ENCODE results near the gene CCNJL.

The CCNJL gene

DNA sequence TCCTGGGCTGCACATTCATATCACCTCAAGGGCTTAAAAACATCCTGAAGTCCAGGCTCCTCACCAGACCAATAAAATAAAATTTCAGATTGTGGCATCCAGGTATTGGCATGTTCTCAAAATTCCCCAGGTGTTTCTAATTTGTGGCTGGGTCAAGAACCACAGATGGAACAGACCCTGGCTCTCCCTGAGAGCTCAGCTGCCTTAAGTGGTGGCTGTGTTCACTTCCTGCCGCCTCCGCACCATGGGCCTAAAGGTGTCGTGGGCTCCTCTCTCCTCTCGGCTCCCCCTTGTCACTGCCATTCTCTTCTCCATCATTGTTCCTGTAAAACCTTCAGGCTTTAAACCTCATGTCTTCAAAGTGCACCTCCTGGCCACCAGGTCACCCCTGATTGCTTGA is 17.8 kb upstream of the CCNJL start:
- no peak for DNase-seq

DNA sequence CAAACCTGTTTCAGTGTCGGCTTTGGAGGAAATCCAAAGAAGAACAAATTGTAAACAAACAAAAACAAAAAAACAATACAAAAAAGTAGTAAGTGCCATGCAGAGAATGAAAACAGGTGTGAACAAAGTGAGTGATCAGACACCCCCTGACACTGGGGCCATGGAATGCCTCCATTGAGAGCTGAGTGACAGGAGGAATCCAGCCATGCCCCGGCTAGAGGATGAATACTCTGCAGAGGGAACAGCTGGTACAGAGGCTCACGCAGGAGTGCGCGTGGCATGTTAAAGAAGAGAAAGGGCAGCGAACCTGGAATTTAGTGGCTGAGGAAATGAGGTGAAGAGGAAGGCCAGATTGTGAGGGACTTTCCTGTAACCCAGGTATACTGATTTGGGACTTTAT is 15.5 kb upstream of the CCNJL start:
- no peak for DNase-seq

DNA sequence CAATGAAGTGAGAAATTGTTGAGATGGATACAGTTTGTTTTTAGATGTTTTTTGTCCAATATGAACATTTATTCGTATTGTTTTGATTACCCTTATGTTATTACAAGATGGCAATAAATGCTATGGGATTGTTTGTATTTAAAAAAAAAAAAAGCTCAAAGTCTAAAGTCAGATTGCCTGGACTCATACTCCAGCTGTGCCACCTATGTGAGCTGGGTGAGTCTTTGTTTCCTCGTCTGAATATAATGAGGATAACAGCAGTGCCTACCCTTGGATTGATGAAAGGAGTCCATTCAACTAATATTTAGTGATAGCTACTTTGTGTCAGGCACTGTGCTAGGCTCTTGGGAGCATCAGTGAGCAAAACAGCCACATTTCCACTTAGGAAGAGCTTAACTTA is 14.6 kb upstream of the CCNJL start:
- DNase-seq, result no peak

DNA sequence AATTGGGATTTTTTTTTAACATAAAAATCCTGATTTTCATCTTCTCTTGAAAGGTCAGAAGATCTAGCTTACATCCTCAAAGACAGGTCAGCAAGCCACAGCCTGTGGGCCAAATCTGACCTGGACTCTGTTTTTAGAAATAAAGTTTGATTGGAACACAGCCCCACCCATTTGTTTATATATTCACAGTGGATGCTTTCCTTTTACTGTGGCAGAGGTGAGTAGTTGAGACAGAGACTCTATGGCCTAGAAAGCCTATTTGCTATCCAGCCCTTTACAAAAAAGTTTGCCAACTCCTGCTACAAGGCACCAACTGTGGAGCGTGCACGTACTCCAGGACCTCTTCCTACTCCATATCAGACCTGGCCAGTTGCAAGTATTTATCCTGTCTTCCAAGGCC is 13.4 kb upstream of the CCNJL start:
- DNase-seq, result no peak

GRCh38 chr5:160324886-160325285 is 12.5 kb upstream of the CCNJL start:
- DNase-seq, result no peak

GRCh38 chr5:160318409-160318808 is 6.0 kb upstream of the CCNJL start:
- DNase-seq, result no peak

- no peak for DNase-seq
These were observed 5.1 kb upstream of the CCNJL start for GRCh38 chr5:160317434-160317833.

DNA sequence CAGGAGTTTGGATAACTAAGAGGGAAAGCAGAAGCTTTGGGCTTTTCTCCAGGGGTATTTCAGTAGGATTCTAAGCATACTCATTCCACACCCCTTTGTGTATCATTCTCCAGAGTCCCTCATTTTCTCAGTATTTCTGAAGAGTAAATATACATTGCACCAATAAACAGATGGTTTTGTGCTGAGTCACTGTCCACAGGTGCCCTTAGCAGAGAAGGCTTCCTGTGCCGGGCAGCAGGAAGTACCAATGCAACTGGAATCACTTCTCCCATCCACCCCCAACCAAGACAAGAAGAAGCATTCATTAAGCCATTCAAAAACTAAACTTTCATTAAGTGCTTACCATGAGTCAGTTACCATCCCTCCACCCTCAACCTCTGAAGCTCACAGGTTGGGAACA is 3.6 kb upstream of the CCNJL start:
- DNase-seq, result no peak

GRCh38 chr5:160312960-160313727 is 780 bp upstream of the CCNJL start:
- DNase-seq, result no peak

DNA sequence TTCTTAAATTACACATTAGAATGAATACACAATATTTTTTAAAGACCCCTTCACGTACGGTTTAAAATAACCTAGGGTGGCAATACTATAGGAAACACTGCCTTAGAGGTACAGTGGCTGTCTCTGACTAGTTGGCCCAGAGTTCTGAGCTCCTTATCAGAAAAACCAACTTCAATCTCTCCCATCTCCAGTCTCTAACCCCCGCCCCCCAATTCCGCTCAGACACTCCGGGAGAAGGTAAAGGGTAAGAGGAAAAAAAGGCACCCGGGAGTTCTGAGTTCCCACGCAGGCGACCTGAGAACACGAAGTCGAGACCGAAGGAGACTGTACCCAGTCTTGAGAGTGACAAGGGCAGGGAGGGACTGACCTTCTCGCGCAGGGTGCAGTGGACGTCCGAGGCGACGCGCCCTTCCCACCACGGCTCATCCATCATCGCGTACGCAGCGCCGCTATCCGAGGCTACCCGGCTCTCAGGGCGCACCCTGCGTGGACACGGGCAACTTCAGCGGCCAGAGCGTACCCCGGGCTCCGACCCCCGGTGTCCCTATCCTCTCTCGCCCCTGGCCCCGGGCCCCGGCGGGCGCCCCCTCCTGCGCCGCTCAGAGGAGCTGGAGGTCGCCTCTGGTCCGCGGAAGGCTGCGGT is 752 bp downstream of the CCNJL start:
- no peak for DNase-seq

DNA sequence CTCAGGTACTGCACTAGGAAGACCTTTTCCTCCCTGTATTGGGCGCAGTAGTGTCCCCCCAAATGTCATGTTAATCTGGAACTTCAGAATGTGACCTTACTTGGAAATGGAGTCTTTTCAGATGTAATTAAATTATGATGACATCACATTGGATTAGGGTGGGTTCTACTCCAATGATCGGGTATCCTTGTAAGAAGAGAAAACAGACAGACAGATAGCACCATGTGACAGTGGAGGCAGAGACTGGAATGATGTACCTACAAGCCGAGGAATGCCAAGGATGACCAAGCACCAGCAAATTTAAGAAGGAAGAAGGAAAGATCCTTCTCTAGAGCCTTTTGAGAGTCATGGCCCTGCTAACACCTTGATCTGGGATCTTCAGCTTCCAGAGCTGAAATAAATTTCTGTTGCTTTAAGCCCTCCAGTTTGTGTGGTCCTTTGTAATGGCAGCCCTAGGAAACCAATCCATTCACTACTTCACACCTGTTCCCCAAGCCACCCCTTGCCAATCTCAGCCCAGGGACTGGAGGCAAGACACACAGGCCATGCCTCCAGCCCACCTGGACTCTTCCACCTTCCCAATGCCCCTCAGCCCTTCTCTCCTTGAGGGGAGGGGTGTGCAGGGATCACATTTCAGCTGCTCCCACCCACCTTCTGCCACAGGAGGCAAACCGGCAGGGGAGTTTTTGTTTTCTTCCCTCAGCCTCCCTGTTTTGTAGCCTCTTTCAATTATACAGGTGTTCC is 1.6 kb downstream of the CCNJL start:
- DNase-seq, result no peak

GRCh38 chr5:160310140-160310539 is 2.2 kb downstream of the CCNJL start:
- no peak for DNase-seq

- no peak for DNase-seq
These were observed 5.7 kb downstream of the CCNJL start for GRCh38 chr5:160306696-160307095.

DNA sequence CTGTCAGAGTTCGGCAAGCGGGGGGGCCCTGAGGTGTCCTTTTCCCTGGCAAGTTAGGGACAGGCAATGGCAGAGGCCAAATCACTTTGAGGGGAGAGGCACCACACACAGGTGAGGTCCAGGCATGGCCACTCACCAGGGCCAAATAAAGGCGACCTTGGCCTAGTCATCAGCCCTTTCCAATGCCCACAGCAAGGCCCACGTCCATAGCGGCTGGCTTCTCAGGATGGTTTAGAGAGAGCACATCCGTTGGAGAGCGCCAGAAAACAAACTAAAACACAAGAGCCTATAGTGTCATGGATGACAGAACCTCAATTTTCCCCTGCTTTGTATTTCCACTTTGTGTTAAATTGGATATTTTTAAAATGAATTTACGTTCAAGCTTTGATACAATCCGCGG is 7.0 kb downstream of the CCNJL start:
- DNase-seq, result no peak

DNA sequence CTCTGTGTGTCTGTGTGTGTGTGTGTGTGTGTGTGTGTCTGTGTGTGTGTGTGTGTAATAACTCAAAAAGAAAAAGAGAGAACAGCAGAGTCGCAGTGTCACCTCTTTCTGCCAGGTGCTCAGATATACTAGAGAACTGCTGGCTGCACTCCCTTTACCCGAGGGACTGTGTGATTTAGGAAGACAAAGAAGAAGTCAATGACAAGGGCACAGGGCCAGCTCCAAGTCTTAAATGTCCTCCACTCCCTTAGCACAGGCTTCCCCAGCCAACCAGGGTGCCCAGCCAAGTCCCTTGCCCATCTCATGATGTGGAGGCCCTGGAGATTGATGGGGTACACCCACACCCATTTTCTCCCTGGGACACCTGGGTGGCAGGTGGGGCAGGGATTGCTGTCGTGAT is 8.7 kb downstream of the CCNJL start:
- no peak for DNase-seq

GRCh38 chr5:160298189-160298588 is 14.2 kb downstream of the CCNJL start:
- no peak for DNase-seq

DNA sequence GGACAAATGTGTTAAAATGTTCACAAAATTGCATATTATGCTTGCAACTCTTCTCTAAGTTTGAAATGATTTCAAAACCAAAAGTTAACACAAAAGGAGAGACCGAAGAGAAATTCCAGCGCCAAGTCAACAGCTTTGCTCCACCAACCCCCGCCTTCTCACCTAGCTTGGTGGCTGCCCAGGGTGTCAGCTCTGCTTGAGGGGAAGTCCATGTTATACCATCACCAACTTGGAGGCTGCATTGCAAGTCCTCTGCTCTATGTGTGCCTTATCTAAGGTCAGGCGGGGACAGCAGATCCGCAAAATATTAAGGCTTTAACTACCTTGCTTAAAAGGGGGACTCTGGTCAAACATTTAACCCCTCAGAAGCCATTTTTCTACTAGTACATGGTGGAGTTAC is 14.6 kb downstream of the CCNJL start:
- no peak for DNase-seq

DNA sequence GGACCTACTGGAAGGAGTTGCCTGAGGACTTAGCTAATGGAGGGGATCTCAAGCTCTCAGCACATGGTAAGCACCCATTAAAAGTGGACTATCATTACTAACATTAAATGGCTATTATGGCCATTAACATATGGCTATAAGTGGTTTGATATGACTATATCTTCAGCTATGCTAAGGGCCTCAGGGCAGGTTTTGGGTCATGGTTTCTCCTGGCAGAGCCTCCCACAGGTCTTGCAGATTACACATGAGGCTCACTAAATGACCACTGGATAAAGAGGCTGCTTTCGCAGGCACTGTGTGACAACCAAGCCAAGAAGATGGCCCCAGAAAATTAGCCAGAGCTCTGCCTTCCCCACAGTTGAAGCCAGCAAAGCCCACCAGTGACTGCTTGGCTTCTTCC is 15.4 kb downstream of the CCNJL start:
- no peak for DNase-seq

GRCh38 chr5:160296496-160296895 is 15.9 kb downstream of the CCNJL start:
- no peak for DNase-seq

GRCh38 chr5:160293901-160294561 is 18.3 kb downstream of the CCNJL start:
- no peak for DNase-seq

DNA sequence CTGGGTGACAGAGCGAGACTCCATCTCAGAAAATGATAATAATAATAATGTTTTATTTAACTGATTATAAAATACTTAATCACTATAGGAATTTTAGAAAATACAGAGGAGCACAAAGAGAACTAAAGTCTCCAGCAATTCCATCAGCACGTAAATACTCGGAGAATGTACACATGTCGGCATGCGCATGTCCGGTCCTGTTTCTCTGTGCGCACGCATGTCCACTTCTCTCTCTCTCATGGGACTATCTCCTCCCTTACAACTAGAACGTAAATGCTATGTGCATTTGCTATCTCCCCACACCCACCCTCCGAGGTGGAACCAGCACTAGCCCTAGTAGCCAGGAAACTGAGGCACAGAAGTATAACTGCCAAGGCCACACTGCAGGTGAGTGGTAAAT is 19.0 kb downstream of the CCNJL start:
- DNase-seq, result no peak

DNA sequence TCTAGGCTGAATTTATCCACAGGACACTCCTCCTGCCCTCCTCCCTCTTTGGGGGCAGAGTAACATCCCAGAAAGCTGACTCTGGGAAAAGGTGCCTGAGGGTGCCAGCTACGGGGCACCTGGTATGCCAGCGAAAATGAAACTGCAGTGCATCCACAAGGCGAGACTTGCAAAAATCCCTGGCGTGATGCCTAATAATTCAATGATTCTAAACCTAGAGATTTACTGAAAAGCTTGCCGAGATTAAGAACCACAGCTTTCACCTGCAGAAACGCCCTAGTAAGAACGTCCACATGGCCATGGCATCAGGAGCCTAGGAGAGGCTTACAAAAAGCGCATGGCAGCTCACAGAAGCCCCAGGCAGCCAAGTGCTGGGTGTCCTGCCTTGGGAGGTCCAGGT is 20.9 kb downstream of the CCNJL start:
- DNase-seq, result no peak

- no peak for DNase-seq
These were observed 21.6 kb downstream of the CCNJL start for GRCh38 chr5:160290751-160291150.

- no peak for DNase-seq
These were observed 22.6 kb downstream of the CCNJL start for GRCh38 chr5:160289721-160290120.

All from activated CD4-positive, alpha-beta T cell treated with anti-CD3 and anti-CD28 coated beads for 1 hour (primary cell).